Measurements from ENCODE around the gene TMEM178B.

- TF ChIP-seq KLF1 (tag by site-specific recombination; IDR thresholded peaks at IDR 0.05) (no peak), ZNF37A (tag by site-specific recombination; IDR thresholded peaks at IDR 0.05) (no peak), KLF16 (tag by site-specific recombination; IDR thresholded peaks at IDR 0.05) (no peak), SP7 (tag by site-specific recombination; IDR thresholded peaks at IDR 0.05) (no peak), ZNF501 (tag by site-specific recombination; IDR thresholded peaks at IDR 0.05) (no peak), ZNF513 (tag by site-specific recombination; IDR thresholded peaks at IDR 0.05) (no peak), CTCF (tag by site-specific recombination; IDR thresholded peaks at IDR 0.05) (no peak), PBX3 (CRISPR knock-in tag; IDR thresholded peaks at IDR 0.05) (no peak), ZNF747 (tag by site-specific recombination; IDR thresholded peaks at IDR 0.05) (no peak), PRDM4 (tag by site-specific recombination; IDR thresholded peaks at IDR 0.05) (no peak), ZNF302 (tag by site-specific recombination; IDR thresholded peaks at IDR 0.05; ENCODE audit: low read depth) (no peak), ZNF416 (tag by site-specific recombination; IDR thresholded peaks at IDR 0.05) (no peak), AEBP2 (tag by site-specific recombination; IDR thresholded peaks at IDR 0.05; ENCODE audit: borderline replicate concordance) (no peak), ZNF670 (tag by site-specific recombination; IDR thresholded peaks at IDR 0.05; ENCODE audit: low read depth) (no peak)
Observed at GRCh38 chr7:141528399-141528798, 454.5 kb downstream of the TMEM178B start.
